GM19395 (cell line): Measurements from ENCODE around the gene PLPP3.

Experiments used
- ATAC-seq: cut with Tn5 transposase; IDR thresholded peaks from one replicate; pipeline ENCODE4 v1.9.1; 2021; ENCODE audit warnings: mild to moderate bottlenecking, moderate library complexity; ENCODE audit not compliant: unreplicated experiment

The PLPP3 gene

GRCh38 chr1:56548571-56548970 is 30.8 kb downstream of the PLPP3 start:
- ATAC-seq: no peak

GRCh38 chr1:56547977-56548376 is 31.4 kb downstream of the PLPP3 start:
- no peak for ATAC-seq

GRCh38 chr1:56547473-56547872 is 31.9 kb downstream of the PLPP3 start:
- no peak for ATAC-seq

GRCh38 chr1:56545711-56546110 is 33.7 kb downstream of the PLPP3 start:
- ATAC-seq: no peak

- peak; percentile 56 for ATAC-seq
Measured at GRCh38 chr1:56543783-56544612, 35.4 kb downstream of the PLPP3 start.

GRCh38 chr1:56542651-56543050 is 36.7 kb downstream of the PLPP3 start:
- ATAC-seq: no peak

- no peak for ATAC-seq
Measured at GRCh38 chr1:56541408-56541807, 38.0 kb downstream of the PLPP3 start.

- ATAC-seq: no peak
Measured at GRCh38 chr1:56540467-56540866, 38.9 kb downstream of the PLPP3 start.

GRCh38 chr1:56539520-56539931 is 39.8 kb downstream of the PLPP3 start:
- ATAC-seq: no peak

GRCh38 chr1:56538532-56538931 is 40.8 kb downstream of the PLPP3 start:
- no peak for ATAC-seq

- ATAC-seq: no peak
Measured at GRCh38 chr1:56537660-56538059, 41.7 kb downstream of the PLPP3 start.

GRCh38 chr1:56535939-56536338 is 43.4 kb downstream of the PLPP3 start:
- no peak for ATAC-seq

- ATAC-seq: no peak
Measured at GRCh38 chr1:56535362-56535761, 44.0 kb downstream of the PLPP3 start.

- ATAC-seq: no peak
Measured at GRCh38 chr1:56534130-56534651, 45.2 kb downstream of the PLPP3 start.

- peak; percentile 73 for ATAC-seq
Measured at GRCh38 chr1:56533621-56534020, 45.7 kb downstream of the PLPP3 start.

GRCh38 chr1:56533197-56533596 is 46.2 kb downstream of the PLPP3 start:
- ATAC-seq: peak; percentile 28

- no peak for ATAC-seq
Measured at GRCh38 chr1:56532350-56532683, 47.0 kb downstream of the PLPP3 start.

GRCh38 chr1:56531624-56532349 is 47.6 kb downstream of the PLPP3 start:
- ATAC-seq: no peak

GRCh38 chr1:56529801-56530200 is 49.6 kb downstream of the PLPP3 start:
- no peak for ATAC-seq

- ATAC-seq: no peak
Measured at GRCh38 chr1:56527548-56528302, 51.6 kb downstream of the PLPP3 start.

GRCh38 chr1:56526571-56527174 is 52.7 kb downstream of the PLPP3 start:
- peak; percentile 77 for ATAC-seq
